GM23338 (cell line): ENCODE measurements around the gene BCAP31. TPM values are rescaled to one million over a fixed set of nuclear protein-coding genes. Genes with fewer than 3 reads are reported as not detected.

Experiments used
- ATAC-seq: fragments of 200-7000 bp; cut with Tn5 transposase; 3 replicates; pipeline ENCODE4 v1.9.1; 2020
- DNase-seq: peaks from one replicate; pipeline ENCODE4 v3.0.0-alpha.2; 2015; ENCODE audit warnings: low spot score
- H2AFZ ChIP-seq: fragments of 200-600 bp; sonication (generic); 2 replicates; pipeline ENCODE4 v1.8.0; 2016; ENCODE audit warnings: antibody characterized with exemption, mild to moderate bottlenecking, moderate library complexity
- H3F3A ChIP-seq: fragments of 200-600 bp; sonication (generic); replicated peaks from 2 replicates; pipeline ENCODE4 v1.8.0; 2017; ENCODE audit warnings: antibody characterized with exemption, mixed run types, low read depth
- H3K27ac ChIP-seq: fragments of 200-600 bp; sonication (generic); 2 replicates; pipeline ENCODE4 v1.6.1; 2016; ENCODE audit warnings: low read depth
- H3K27me3 ChIP-seq: fragments of 200-600 bp; sonication (generic); 2 replicates; pipeline ENCODE4 v1.8.0; 2016; ENCODE audit warnings: mild to moderate bottlenecking, mixed run types, moderate library complexity; ENCODE audit not compliant: insufficient read depth
- H3K36me3 ChIP-seq: fragments of 200-600 bp; sonication (generic); 2 replicates; pipeline ENCODE4 v1.8.0; 2016; ENCODE audit warnings: mild to moderate bottlenecking; ENCODE audit not compliant: insufficient read depth
- H3K4me1 ChIP-seq: fragments of 200-600 bp; sonication (generic); 2 replicates; pipeline ENCODE4 v1.8.0; 2016; ENCODE audit warnings: mild to moderate bottlenecking, moderate library complexity; ENCODE audit not compliant: insufficient read depth
- H3K4me2 ChIP-seq: fragments of 200-600 bp; sonication (generic); 2 replicates; pipeline ENCODE4 v1.7.1; 2017; ENCODE audit warnings: mixed run types
- H3K4me3 ChIP-seq: fragments of 200-600 bp; sonication (generic); 2 replicates; pipeline ENCODE4 v1.6.1; 2016; ENCODE audit warnings: mixed run types
- H3K79me2 ChIP-seq: fragments of 200-600 bp; sonication (generic); replicated peaks from 2 replicates; pipeline ENCODE4 v1.8.0; 2017; ENCODE audit warnings: mild to moderate bottlenecking; ENCODE audit not compliant: insufficient read depth
- H3K9me2 ChIP-seq: fragments of 200-600 bp; sonication (generic); 2 replicates; pipeline ENCODE4 v1.8.0; 2017; ENCODE audit not compliant: insufficient read depth
- H4K20me1 ChIP-seq: fragments of 200-600 bp; sonication (generic); replicated peaks from 2 replicates; pipeline ENCODE4 v1.8.0; 2017; ENCODE audit warnings: mild to moderate bottlenecking; ENCODE audit not compliant: insufficient read depth
- H3K27ac Mint-ChIP-seq: 2 replicates; pipeline ENCODE4 v1.8.0; 2020; ENCODE audit warnings: inconsistent platforms, mild to moderate bottlenecking, moderate library complexity, mixed read lengths
- H3K27me3 Mint-ChIP-seq: 3 replicates; pipeline ENCODE4 v1.8.0; 2022; ENCODE audit warnings: low read depth, mild to moderate bottlenecking, moderate library complexity, mixed read lengths, inconsistent platforms; ENCODE audit not compliant: insufficient read depth, poor library complexity
- H3K36me3 Mint-ChIP-seq: 3 replicates; pipeline ENCODE4 v1.8.0; 2021; ENCODE audit warnings: low read depth, mild to moderate bottlenecking, inconsistent platforms, moderate library complexity, mixed read lengths
- H3K4me1 Mint-ChIP-seq: 3 replicates; pipeline ENCODE4 v1.8.0; 2020; ENCODE audit warnings: mild to moderate bottlenecking, inconsistent platforms, mixed read lengths
- H3K4me3 Mint-ChIP-seq: 3 replicates; pipeline ENCODE4 v1.8.0; 2021; ENCODE audit warnings: moderate library complexity, mild to moderate bottlenecking, inconsistent platforms, mixed read lengths
- H3K9me3 Mint-ChIP-seq: 3 replicates; pipeline ENCODE4 v1.8.0; 2020; ENCODE audit warnings: moderate library complexity, mild to moderate bottlenecking, inconsistent platforms, mixed read lengths
- CREB1 ChIP-seq: fragments of 250-450 bp; sonication (Bioruptor Pico); IDR thresholded peaks from 2 replicates; pipeline ENCODE4 v1.5.0; 2020; ENCODE audit warnings: low read depth, mild to moderate bottlenecking, moderate library complexity
- ETS1 ChIP-seq: IDR thresholded peaks from 2 replicates; pipeline ENCODE4 v1.6.1; 2016; ENCODE audit warnings: antibody characterized with exemption
- EZH2 ChIP-seq: fragments of 200-600 bp; sonication (generic); IDR thresholded peaks from one replicate; pipeline ENCODE4 v1.8.0; 2017; ENCODE audit warnings: antibody characterized with exemption, mild to moderate bottlenecking, low read depth; ENCODE audit not compliant: unreplicated experiment
- EZH2phosphoT487 ChIP-seq: fragments of 200-600 bp; sonication (generic); IDR thresholded peaks from one replicate; pipeline ENCODE4 v1.8.1; 2018; ENCODE audit warnings: antibody characterized with exemption; ENCODE audit not compliant: unreplicated experiment
- JUNB ChIP-seq: IDR thresholded peaks from one replicate; pipeline ENCODE4 v1.6.1; 2016; ENCODE audit warnings: antibody characterized with exemption; ENCODE audit not compliant: unreplicated experiment
- NANOG ChIP-seq: IDR thresholded peaks from 2 replicates; pipeline ENCODE4 v1.6.1; 2016; ENCODE audit warnings: antibody characterized with exemption, borderline replicate concordance
- POLR2AphosphoS5 ChIP-seq: IDR thresholded peaks from 2 replicates; pipeline ENCODE4 v1.6.1; 2016; ENCODE audit warnings: antibody characterized with exemption, low read depth
- STAT1 ChIP-seq: IDR thresholded peaks from one replicate; pipeline ENCODE4 v1.6.1; 2016; ENCODE audit warnings: antibody characterized with exemption; ENCODE audit not compliant: unreplicated experiment
- ZNF331 ChIP-seq: fragments of 250-450 bp; sonication (Bioruptor Pico); IDR thresholded peaks from 2 replicates; pipeline ENCODE4 v1.5.0; 2020; ENCODE audit warnings: low read depth, mild to moderate bottlenecking, moderate library complexity
- ZNF462 ChIP-seq: fragments of 250-450 bp; sonication (Bioruptor Pico); IDR thresholded peaks from 2 replicates; pipeline ENCODE4 v1.5.0; 2020; ENCODE audit warnings: mild to moderate bottlenecking, moderate library complexity
- polyA plus RNA-seq: library from polyadenylated mRNA; unstranded; fragments of >200 nt; fragmentation: Nextera tagmentation; extraction: Ambion mirVana; gene quantifications from 2 replicates; pipeline ENCODE4 v1.2.1, GENCODE V29; 2016
- total RNA-seq: library from RNA; depleted of rRNA; stranded (reverse); fragments of >200 nt; shearing (Covaris generic); gene quantifications from 2 replicates; pipeline ENCODE4 v1.2.3, GENCODE V29; 2014

Gene BCAP31
- total and polyA plus RNA-seq, 2 experiments from 2014 or later: 85.0 to 145 TPM

GRCh38 chrX:153728095-153728494 is 3.9 kb upstream of the BCAP31 start:
- no peak overlapping the region for H3K27ac ChIP-seq
- no peak overlapping the region for H3K4me3 Mint-ChIP-seq

More at GRCh38 chrX:153728095-153728494, 3.9 kb upstream of the BCAP31 start:
- Histone ChIP-seq H3K4me3 (no peak overlapping the region), H3K36me3 (no peaks in the 10 kb centered on the region), H3F3A (no peaks in the 10 kb centered on the region), H3K4me1 (peaks cover 8% of the 10 kb centered on the region; the same call in 1 of the 2 replicates), H3K9me2 (no peaks in the 10 kb centered on the region), H3K79me2 (peaks cover 5% of the 10 kb centered on the region; the same call in 1 of the 2 replicates), H4K20me1 (no peaks in the 10 kb centered on the region), H3K4me2 (no peak overlapping the region), H2AFZ (no peak overlapping the region), H3K27me3 (no peaks in the 10 kb centered on the region)
- DNase-seq (peak; percentile 11), ATAC-seq (no peak)
- no peak overlapping the region for H3K27ac Mint-ChIP-seq
- peaks cover 2% of the 10 kb centered on the region; the same call in 1 of the 3 replicates for H3K9me3 Mint-ChIP-seq
- H3K4me1 Mint-ChIP-seq: peaks cover 14% of the 10 kb centered on the region
- TF ChIP-seq EZH2 (no peak), POLR2AphosphoS5 (no peak), ZNF462 (CRISPR knock-in tag) (no peak), STAT1 (no peak), NANOG (no peak), ETS1 (no peak), JUNB (no peak), EZH2phosphoT487 (no peak), ZNF331 (no peak), CREB1 (no peak)
- H3K36me3 Mint-ChIP-seq: peaks cover 9% of the 10 kb centered on the region; the same call in 1 of the 3 replicates
- H3K27me3 Mint-ChIP-seq: no peaks in the 10 kb centered on the region
